Frontal cortex (tissue), 4 donors: ENCODE results near the gene KCNH8. TPM values are rescaled to one million over a fixed set of nuclear protein-coding genes. Genes with fewer than 3 reads are reported as not detected.
"Not testable (repeated sequence)": the region's sequence is repeated elsewhere in the genome, so short reads cannot be mapped to it uniquely, and the experiment has no call there.

ENCODE experiments used
- DNase-seq, 2 donors: peaks; one replicate each; pipeline ENCODE4 v3.0.0; 2012; ENCODE audit warnings: low spot score in 2 of 2
- FAIRE-seq: peaks from 2 replicates; lab custom pipeline; 2012; peaks lifted over from hg19 to GRCh38; lab: Jason Lieb, UNC
- total RNA-seq: library from RNA; depleted of rRNA; stranded (reverse); fragments of >200 nt; gene quantifications from one replicate; pipeline ENCODE4 v1.2.3, GENCODE V29; 2014
- donor health status: control.
- donor health status: control.
- donor health status: control.

Gene KCNH8
- total RNA-seq, 1 donor from 2014 or later: 11.0 TPM

- not testable (repeated sequence) for DNase-seq, FAIRE-seq
Measured at GRCh38 chr3:19233882-19234784, 85.8 kb downstream of the KCNH8 start.

GRCh38 chr3:19248143-19248542 is 99.8 kb downstream of the KCNH8 start:
- no peak for DNase-seq
- FAIRE-seq: no peak

- FAIRE-seq: no peak
- no peak for DNase-seq
Measured at GRCh38 chr3:19248767-19249166, 100.5 kb downstream of the KCNH8 start.

- DNase-seq (no peak), FAIRE-seq (no peak)
Measured at GRCh38 chr3:19250959-19251610, 102.8 kb downstream of the KCNH8 start.

GRCh38 chr3:19254189-19254588 is 105.9 kb downstream of the KCNH8 start:
- FAIRE-seq (no peak), DNase-seq (no peak)

GRCh38 chr3:19254784-19255338 is 106.6 kb downstream of the KCNH8 start:
- no peak for DNase-seq
- FAIRE-seq: no peak

GRCh38 chr3:19256313-19256712 is 108.0 kb downstream of the KCNH8 start:
- FAIRE-seq (no peak), DNase-seq (no peak)

GRCh38 chr3:19263606-19264005 is 115.3 kb downstream of the KCNH8 start:
- no peak for FAIRE-seq
- no peak for DNase-seq

- DNase-seq (no peak), FAIRE-seq (no peak)
Measured at GRCh38 chr3:19264424-19264823, 116.1 kb downstream of the KCNH8 start.

- DNase-seq: no peak
- FAIRE-seq: no peak
Measured at GRCh38 chr3:19267040-19267439, 118.7 kb downstream of the KCNH8 start.

GRCh38 chr3:19270481-19270880 is 122.2 kb downstream of the KCNH8 start:
- DNase-seq (no peak), FAIRE-seq (no peak)

GRCh38 chr3:19272296-19272695 is 124.0 kb downstream of the KCNH8 start:
- no peak for DNase-seq
- no peak for FAIRE-seq

GRCh38 chr3:19273091-19273490 is 124.8 kb downstream of the KCNH8 start:
- DNase-seq (no peak), FAIRE-seq (no peak)

GRCh38 chr3:19274576-19274975 is 126.3 kb downstream of the KCNH8 start:
- DNase-seq (no peak), FAIRE-seq (no peak)

GRCh38 chr3:19284974-19285373 is 136.7 kb downstream of the KCNH8 start:
- FAIRE-seq (no peak), DNase-seq (no peak)

- DNase-seq (no peak), FAIRE-seq (no peak)
Measured at GRCh38 chr3:19293295-19293694, 145.0 kb downstream of the KCNH8 start.

- no peak for FAIRE-seq
Measured at GRCh38 chr3:19295208-19295607, 146.9 kb downstream of the KCNH8 start.

GRCh38 chr3:19331931-19332330 is 183.6 kb downstream of the KCNH8 start:
- FAIRE-seq: no peak
- DNase-seq: no peak

More at GRCh38 chr3:19295208-19295607, 146.9 kb downstream of the KCNH8 start:
- no peak for DNase-seq

GRCh38 chr3:19334120-19334519 is 185.8 kb downstream of the KCNH8 start:
- DNase-seq: no peak
- no peak for FAIRE-seq

- FAIRE-seq (no peak), DNase-seq (no peak)
Measured at GRCh38 chr3:19338769-19339168, 190.5 kb downstream of the KCNH8 start.

GRCh38 chr3:19342389-19342788 is 194.1 kb downstream of the KCNH8 start:
- no peak for FAIRE-seq
- no peak for DNase-seq
